ENCODE results near the gene MYADML2.

MYADML2 gene

GRCh38 chr17:81890447-81891302 is 56.4 kb downstream of the MYADML2 start:
- DNase-seq: no peak
